ENCODE results near the gene ENTPD8. TPM values are rescaled to one million over a fixed set of nuclear protein-coding genes. Genes with fewer than 3 reads are reported as not detected.

ENTPD8 gene
- total and polyA plus RNA-seq, 2 donors (not counting 1 experiment from before 2014, with no cell fraction given), result under 0.01 TPM; not detected in 1

GRCh38 chr9:137404961-137405567 lies 36.1 kb downstream of the ENTPD8 start:
- Histone ChIP-seq H4K20me1 (ENCODE audit: control insufficient read depth, extremely low read depth, insufficient read depth, low read length) (no peaks in the 10 kb centered on the region), H3K36me3 (ENCODE audit: control insufficient read depth, insufficient read depth, low read length) (no peaks in the 10 kb centered on the region), H3K4me1 (ENCODE audit: control insufficient read depth, extremely low read depth, insufficient read depth, low read length) (peaks cover 2% of the 10 kb centered on the region), H3K4me3 (replicated peaks in 1 of 4; ENCODE audit: control extremely low read depth in 1 of 4, insufficient read depth in 1 of 4, low read depth in 3 of 4, low read length in 4 of 4) (no peak overlapping the region), H3K27me3 (ENCODE audit: control insufficient read depth, insufficient read depth, low read length) (no peaks in the 10 kb centered on the region), H3K9me3 (ENCODE audit: control insufficient read depth, insufficient read depth, low read depth, low read length) (no peaks in the 10 kb centered on the region), H2AFZ (ENCODE audit: low read length) (no peak overlapping the region), H3K9ac (ENCODE audit: insufficient read depth, low read length) (no peak overlapping the region), H3K79me2 (ENCODE audit: control insufficient read depth, insufficient read depth, low read length) (no peaks in the 10 kb centered on the region), H3K4me2 (ENCODE audit: extremely low read depth, insufficient read depth, low read length) (no peak overlapping the region), H3K27ac (ENCODE audit: insufficient read depth, low read length) (no peak overlapping the region)
- DNase-seq (ENCODE audit: low read depth in 2 of 2), result no peak
- TF ChIP-seq CTCF (conservative IDR thresholded peaks at IDR 0.05 in 1 of 2, IDR thresholded peaks at IDR 0.05 in 1 of 2; ENCODE audit: low read depth in 1 of 2, low read length in 2 of 2) (no peak), EZH2 (IDR thresholded peaks at IDR 0.05; ENCODE audit: low read length, missing control alignments) (no peak)

DNA sequence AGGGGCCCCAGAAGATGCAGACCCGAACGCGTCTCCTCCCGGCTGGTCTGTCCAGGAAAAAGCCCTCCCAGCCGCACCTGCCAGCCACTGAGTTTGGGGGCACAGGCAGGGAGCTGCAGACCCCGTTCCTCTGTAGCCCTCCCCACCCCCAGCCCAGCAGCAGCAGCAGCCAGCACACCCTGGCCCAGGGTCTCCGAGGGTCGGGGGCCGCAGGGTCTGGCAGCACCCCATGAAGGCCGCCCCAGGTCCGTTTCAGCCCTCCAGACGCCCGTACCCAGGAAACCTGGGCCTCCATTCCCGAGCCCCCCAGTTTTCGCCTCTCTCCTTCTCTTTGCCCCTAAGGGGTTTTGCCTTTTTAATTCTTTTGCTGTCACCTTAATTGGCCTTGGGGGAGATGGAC lies 37.9 kb downstream of the ENTPD8 start:
- no peak for TF ChIP-seq EZH2 (IDR thresholded peaks at IDR 0.05; ENCODE audit: low read length, missing control alignments)
- TF ChIP-seq CTCF (conservative IDR thresholded peaks at IDR 0.05 in 1 of 2, IDR thresholded peaks at IDR 0.05 in 1 of 2; ENCODE audit: low read depth in 1 of 2, low read length in 2 of 2), result no peak
- Histone ChIP-seq H3K79me2 (ENCODE audit: control insufficient read depth, insufficient read depth, low read length) (no peaks in the 10 kb centered on the region), H3K4me1 (ENCODE audit: control insufficient read depth, extremely low read depth, insufficient read depth, low read length) (peaks cover 2% of the 10 kb centered on the region), H3K4me3 (replicated peaks in 1 of 4; ENCODE audit: control extremely low read depth in 1 of 4, insufficient read depth in 1 of 4, low read depth in 3 of 4, low read length in 4 of 4) (no peak overlapping the region), H2AFZ (ENCODE audit: low read length) (no peak overlapping the region), H3K4me2 (ENCODE audit: extremely low read depth, insufficient read depth, low read length) (no peak overlapping the region), H3K27ac (ENCODE audit: insufficient read depth, low read length) (no peak overlapping the region), H3K36me3 (ENCODE audit: control insufficient read depth, insufficient read depth, low read length) (no peaks in the 10 kb centered on the region), H3K9me3 (ENCODE audit: control insufficient read depth, insufficient read depth, low read depth, low read length) (no peaks in the 10 kb centered on the region), H3K9ac (ENCODE audit: insufficient read depth, low read length) (no peak overlapping the region), H3K27me3 (ENCODE audit: control insufficient read depth, insufficient read depth, low read length) (no peaks in the 10 kb centered on the region), H4K20me1 (ENCODE audit: control insufficient read depth, extremely low read depth, insufficient read depth, low read length) (no peaks in the 10 kb centered on the region)
- no peak for DNase-seq (ENCODE audit: low read depth in 2 of 2)

DNA sequence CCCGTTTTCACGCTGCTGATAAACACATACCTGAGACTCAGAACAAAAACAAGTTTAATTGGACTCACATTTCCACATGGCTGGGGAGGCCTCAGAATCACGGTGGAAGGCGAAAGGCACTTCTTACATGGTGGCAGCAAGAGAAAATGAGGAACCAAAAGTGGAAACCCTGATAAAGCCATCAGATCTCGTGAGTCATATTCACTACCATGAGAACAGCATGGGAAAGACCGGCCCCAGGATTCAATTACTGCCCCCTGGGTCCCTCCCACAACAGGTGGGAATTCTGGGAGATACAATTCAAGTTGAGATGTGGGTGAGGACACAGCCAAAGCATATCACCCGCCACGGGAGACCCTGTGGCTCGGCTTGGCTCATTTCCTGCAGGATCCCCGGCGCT lies 38.4 kb downstream of the ENTPD8 start:
- Histone ChIP-seq H2AFZ (ENCODE audit: low read length) (no peak overlapping the region), H3K4me3 (replicated peaks in 1 of 4; ENCODE audit: control extremely low read depth in 1 of 4, insufficient read depth in 1 of 4, low read depth in 3 of 4, low read length in 4 of 4) (no peak overlapping the region), H3K9me3 (ENCODE audit: control insufficient read depth, insufficient read depth, low read depth, low read length) (no peaks in the 10 kb centered on the region), H3K79me2 (ENCODE audit: control insufficient read depth, insufficient read depth, low read length) (no peaks in the 10 kb centered on the region), H3K4me2 (ENCODE audit: extremely low read depth, insufficient read depth, low read length) (no peak overlapping the region), H3K9ac (ENCODE audit: insufficient read depth, low read length) (no peak overlapping the region), H3K36me3 (ENCODE audit: control insufficient read depth, insufficient read depth, low read length) (no peaks in the 10 kb centered on the region), H4K20me1 (ENCODE audit: control insufficient read depth, extremely low read depth, insufficient read depth, low read length) (no peaks in the 10 kb centered on the region), H3K27ac (ENCODE audit: insufficient read depth, low read length) (no peak overlapping the region), H3K4me1 (ENCODE audit: control insufficient read depth, extremely low read depth, insufficient read depth, low read length) (peaks cover under 1% of the 10 kb centered on the region), H3K27me3 (ENCODE audit: control insufficient read depth, insufficient read depth, low read length) (no peaks in the 10 kb centered on the region)
- no peak for TF ChIP-seq CTCF (conservative IDR thresholded peaks at IDR 0.05 in 1 of 2, IDR thresholded peaks at IDR 0.05 in 1 of 2; ENCODE audit: low read depth in 1 of 2, low read length in 2 of 2)
- no peak for DNase-seq (ENCODE audit: low read depth in 2 of 2)

Data from fibroblast of lung (primary cell).